ENCODE results near the gene TMEM236.

DNA sequence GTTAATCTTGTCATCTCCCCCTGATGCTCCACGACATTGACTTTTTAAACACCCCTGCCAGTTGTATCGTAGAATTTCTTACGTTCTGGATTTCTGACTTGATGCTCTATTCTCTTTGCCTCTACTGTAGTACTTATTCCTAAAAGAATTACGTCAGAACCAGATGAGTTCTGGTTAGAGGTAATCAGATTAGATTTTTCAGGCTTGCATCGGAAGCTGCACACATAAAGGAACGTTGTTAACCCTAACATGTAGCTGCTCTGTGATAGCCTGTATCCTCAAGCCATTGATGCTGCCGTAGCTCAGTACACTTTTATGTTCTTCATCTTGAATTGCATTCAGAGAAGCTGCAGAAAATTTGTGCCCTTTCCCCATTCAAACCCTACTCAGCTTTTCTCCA is 26.3 kb upstream of the TMEM236 start:
- TF ChIP-seq POLR2AphosphoS5 (IDR thresholded peaks at IDR 0.05; ENCODE audit: low read depth, low read length) (no peak), TAF1 (IDR thresholded peaks at IDR 0.05; ENCODE audit: borderline replicate concordance, insufficient read depth, low read length) (no peak), SIN3A (IDR thresholded peaks at IDR 0.05; ENCODE audit: borderline replicate concordance, insufficient read depth, low read length) (no peak)
- TF ChIP-seq, protein P1, sequence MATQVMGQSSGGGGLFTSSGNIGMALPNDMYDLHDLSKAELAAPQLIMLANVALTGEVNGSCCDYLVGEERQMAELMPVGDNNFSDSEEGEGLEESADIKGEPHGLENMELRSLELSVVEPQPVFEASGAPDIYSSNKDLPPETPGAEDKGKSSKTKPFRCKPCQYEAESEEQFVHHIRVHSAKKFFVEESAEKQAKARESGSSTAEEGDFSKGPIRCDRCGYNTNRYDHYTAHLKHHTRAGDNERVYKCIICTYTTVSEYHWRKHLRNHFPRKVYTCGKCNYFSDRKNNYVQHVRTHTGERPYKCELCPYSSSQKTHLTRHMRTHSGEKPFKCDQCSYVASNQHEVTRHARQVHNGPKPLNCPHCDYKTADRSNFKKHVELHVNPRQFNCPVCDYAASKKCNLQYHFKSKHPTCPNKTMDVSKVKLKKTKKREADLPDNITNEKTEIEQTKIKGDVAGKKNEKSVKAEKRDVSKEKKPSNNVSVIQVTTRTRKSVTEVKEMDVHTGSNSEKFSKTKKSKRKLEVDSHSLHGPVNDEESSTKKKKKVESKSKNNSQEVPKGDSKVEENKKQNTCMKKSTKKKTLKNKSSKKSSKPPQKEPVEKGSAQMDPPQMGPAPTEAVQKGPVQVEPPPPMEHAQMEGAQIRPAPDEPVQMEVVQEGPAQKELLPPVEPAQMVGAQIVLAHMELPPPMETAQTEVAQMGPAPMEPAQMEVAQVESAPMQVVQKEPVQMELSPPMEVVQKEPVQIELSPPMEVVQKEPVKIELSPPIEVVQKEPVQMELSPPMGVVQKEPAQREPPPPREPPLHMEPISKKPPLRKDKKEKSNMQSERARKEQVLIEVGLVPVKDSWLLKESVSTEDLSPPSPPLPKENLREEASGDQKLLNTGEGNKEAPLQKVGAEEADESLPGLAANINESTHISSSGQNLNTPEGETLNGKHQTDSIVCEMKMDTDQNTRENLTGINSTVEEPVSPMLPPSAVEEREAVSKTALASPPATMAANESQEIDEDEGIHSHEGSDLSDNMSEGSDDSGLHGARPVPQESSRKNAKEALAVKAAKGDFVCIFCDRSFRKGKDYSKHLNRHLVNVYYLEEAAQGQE (IDR thresholded peaks at IDR 0.05; ENCODE audit: insufficient read depth in 1 of 2, low read depth in 2 of 2, low read length in 2 of 2), result no peak

Measured in PFSK-1 (cell line).